Transverse colon (tissue), 4 donors: ENCODE data around the gene PRKCZ. TPM values are rescaled to one million over a fixed set of nuclear protein-coding genes. Genes with fewer than 3 reads are reported as not detected.

ENCODE experiments used
- DNase-seq: peaks from one replicate; pipeline ENCODE4 v3.0.0-alpha.2; 2019
- H3K27ac ChIP-seq, 4 donors: fragments of 200-600 bp; sonication (generic); 2 replicates each; pipeline ENCODE4 v1.5.1; 2016 to 2018; ENCODE audit warnings: inconsistent platforms in 4 of 4
- H3K27me3 ChIP-seq: fragments of 200-600 bp; sonication (generic); 2 replicates; pipeline ENCODE4 v1.5.1; 2017; ENCODE audit warnings: inconsistent platforms
- H3K36me3 ChIP-seq, 4 donors: fragments of 200-600 bp; sonication (generic); 2 replicates each; pipeline ENCODE4 v1.5.1; 2017 to 2019; ENCODE audit warnings: inconsistent platforms in 4 of 4
- H3K4me1 ChIP-seq, 4 donors: fragments of 200-600 bp; sonication (generic); 2 replicates each; pipeline ENCODE4 v1.5.1; 2017 to 2020; ENCODE audit warnings: inconsistent platforms in 4 of 4
- H3K4me3 ChIP-seq, 4 donors: fragments of 200-600 bp; sonication (generic); 1 replicate in 1 of 4; 2 replicates in 3 of 4; pipeline versions ENCODE4 v1.5.1 to v1.6.1; 2017 to 2019; ENCODE audit warnings: inconsistent platforms in 4 of 4
- H3K9me3 ChIP-seq, 2 donors: fragments of 200-600 bp; sonication (generic); 2 replicates each; pipeline ENCODE4 v1.5.1; 2017 to 2019; ENCODE audit warnings: inconsistent platforms in 2 of 2
- CTCF ChIP-seq, 5 experiments: fragments of 200-600 bp in 3 of 5; fragments of 450-650 bp in 2 of 5; sonication (generic) in 3 of 5; IDR thresholded peaks; 1 replicate in 2 of 5; 2 replicates in 3 of 5; pipeline ENCODE4 v1.5.1; 2016 to 2017; ENCODE audit warnings: antibody characterized with exemption in 5 of 5, inconsistent platforms in 3 of 5, mild to moderate bottlenecking in 2 of 5, moderate library complexity in 1 of 5
- EP300 ChIP-seq: sonication (generic); formaldehyde crosslinking; IDR thresholded peaks from one replicate; pipeline ENCODE4 v1.6.1; 2017; ENCODE audit warnings: antibody characterized with exemption, low read depth
- POLR2A ChIP-seq: fragments of 450-650 bp; IDR thresholded peaks from one replicate; pipeline ENCODE4 v1.6.1; 2016; ENCODE audit warnings: antibody characterized with exemption, mild to moderate bottlenecking, moderate library complexity
- POLR2AphosphoS5 ChIP-seq, 3 donors: sonication (generic); formaldehyde crosslinking; IDR thresholded peaks; one replicate each; pipeline ENCODE4 v1.6.1; 2016; ENCODE audit warnings: antibody characterized with exemption in 3 of 3
- WGBS, 2 donors: methylation state at CpG; one replicate each; pipeline ENCODE4 v1.1.5; 2018; ENCODE audit warnings: low coverage in 1 of 2; 5-methylcytosine and 5-hydroxymethylcytosine counted together
- in situ Hi-C, 4 donors: fragments of 200-750 bp; cut with MboI; loops; one replicate each; pipeline versions ENCODE4 v1.15.0 to v1.15.1; 2017; ENCODE audit warnings: low sequenced_read_pairs in 3 of 4, low pct_ligation_motif_present in 1 of 4, low pct_unique_long_range_greater_than_20kb in 1 of 4
- intact Hi-C: fragments of 100-400 bp; cut with DNase I; formaldehyde crosslinking; loops from one replicate; pipeline ENCODE4 v1.15.1; 2023; ENCODE audit warnings: low total_unique reads
- total RNA-seq, 4 donors: library from RNA; depleted of rRNA; stranded (reverse); fragments of >200 nt; gene quantifications; one replicate each; pipeline ENCODE4 v1.1.0, GENCODE V29; 2016

Gene PRKCZ
- total RNA-seq, 4 donors from 2014 or later: 48.6 to 96.7 (median 54.4) TPM

- no peak for DNase-seq
- in situ Hi-C loops (loop anchor here in 2 of 4 donors (25.0 kb wide), 2 partner anchors 361 to 611 kb away; partner anchors contain the start of genes HES5 (in 1 of the 2) and PANK4 (in 1 of the 2)), intact Hi-C loops (no loop called here)
- H3K27me3 ChIP-seq: no peaks in the 10 kb centered on the region
- no peaks in the 10 kb centered on the region for H3K4me1 ChIP-seq
- no peak overlapping the region for H3K4me3 ChIP-seq
- TF ChIP-seq POLR2A: no peak
- no peak for TF ChIP-seq CTCF (IDR thresholded peaks at IDR 0.05)
- no peak for TF ChIP-seq POLR2AphosphoS5 (IDR thresholded peaks at IDR 0.05)
- TF ChIP-seq EP300: no peak
- 93 to 100% methylated on average over 1 to 42 of the region's 42 CpGs for WGBS, 2 donors
- no peaks in the 10 kb centered on the region for H3K36me3 ChIP-seq
- no peaks in the 10 kb centered on the region for H3K9me3 ChIP-seq
- no peak overlapping the region for H3K27ac ChIP-seq
Observed at GRCh38 chr1:2175681-2176454, 125.7 kb downstream of the PRKCZ start.

GRCh38 chr1:2176615-2177014 lies 126.4 kb downstream of the PRKCZ start:
- Histone ChIP-seq H3K36me3 (no peaks in the 10 kb centered on the region), H3K9me3 (no peaks in the 10 kb centered on the region), H3K27me3 (no peaks in the 10 kb centered on the region), H3K4me3 (no peak overlapping the region), H3K27ac (no peak overlapping the region), H3K4me1 (no peaks in the 10 kb centered on the region)
- intact Hi-C loops: no loop called here
- TF ChIP-seq CTCF (IDR thresholded peaks at IDR 0.05) (no peak), EP300 (no peak), POLR2AphosphoS5 (IDR thresholded peaks at IDR 0.05) (no peak), POLR2A (no peak)
- DNase-seq: no peak
- 90% methylated on average over 10 of the region's 10 CpGs; no CpG with 5 or more reads in 1 of the 2 donors for WGBS, 2 donors
- in situ Hi-C loops: loop anchor here in 2 of 4 donors (25.0 kb wide), 2 partner anchors 361 to 611 kb away; partner anchors contain the start of genes HES5 (in 1 of the 2) and PANK4 (in 1 of the 2)

DNA sequence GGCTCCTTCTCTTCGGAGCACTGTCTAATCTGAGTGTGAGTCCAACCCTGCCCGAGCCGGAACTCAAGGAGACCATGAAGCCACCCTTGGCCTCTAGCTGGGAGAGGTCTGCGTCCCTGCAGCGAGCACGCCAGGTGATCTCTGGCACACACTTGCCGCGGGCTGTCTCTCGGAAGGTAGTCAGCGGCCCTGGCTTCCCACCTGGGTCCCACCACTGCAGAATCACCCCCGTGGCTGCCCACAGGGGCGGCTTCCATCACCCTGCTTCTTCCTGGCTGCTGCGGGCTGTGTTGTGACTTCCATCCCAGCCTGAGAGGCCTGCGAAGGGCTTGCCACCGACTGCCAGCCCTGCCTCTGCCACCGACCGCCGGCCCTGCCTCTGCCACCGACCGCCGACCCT lies 127.3 kb downstream of the PRKCZ start:
- Histone ChIP-seq H3K4me3 (no peak overlapping the region), H3K27me3 (no peaks in the 10 kb centered on the region), H3K27ac (no peak overlapping the region), H3K4me1 (no peaks in the 10 kb centered on the region), H3K9me3 (no peaks in the 10 kb centered on the region), H3K36me3 (no peaks in the 10 kb centered on the region)
- WGBS, 2 donors: 96% methylated on average over 19 of the region's 21 CpGs; no CpG with 5 or more reads in 1 of the 2 donors
- in situ Hi-C loops (loop anchor here in 2 of 4 donors (25.0 kb wide), 2 partner anchors 360 to 610 kb away; partner anchors contain the start of genes HES5 (in 1 of the 2) and PANK4 (in 1 of the 2)), intact Hi-C loops (no loop called here)
- TF ChIP-seq EP300 (no peak), POLR2AphosphoS5 (IDR thresholded peaks at IDR 0.05) (no peak), POLR2A (no peak), CTCF (IDR thresholded peaks at IDR 0.05) (no peak)
- DNase-seq: no peak

- no peak overlapping the region for H3K4me3 ChIP-seq
- in situ Hi-C loops (loop anchor here in 2 of 4 donors (25.0 kb wide), 2 partner anchors 359 to 609 kb away; partner anchors contain the start of genes HES5 (in 1 of the 2) and PANK4 (in 1 of the 2)), intact Hi-C loops (no loop called here)
- no peaks in the 10 kb centered on the region for H3K4me1 ChIP-seq
- no peaks in the 10 kb centered on the region for H3K36me3 ChIP-seq
- WGBS, 2 donors: 91% methylated on average over 18 of the region's 18 CpGs; no CpG with 5 or more reads in 1 of the 2 donors
- TF ChIP-seq EP300 (no peak), POLR2A (no peak), CTCF (IDR thresholded peaks at IDR 0.05) (no peak), POLR2AphosphoS5 (IDR thresholded peaks at IDR 0.05) (no peak)
- no peak for DNase-seq
- no peaks in the 10 kb centered on the region for H3K9me3 ChIP-seq
- no peak overlapping the region for H3K27ac ChIP-seq
- H3K27me3 ChIP-seq: no peaks in the 10 kb centered on the region
Observed at GRCh38 chr1:2177946-2178538, 127.8 kb downstream of the PRKCZ start.
